Astrocyte of the spinal cord (primary cell): ENCODE results near the gene SLC29A3.
A peak's percentile ranks its signal among the peaks of the same experiment; 100 is the strongest.

Experiments
- DNase-seq: peaks from one replicate; pipeline ENCODE4 v3.0.0; 2011; ENCODE audit warnings: low read depth, low spot score
- H3K4me3 ChIP-seq: 2 replicates; pipeline ENCODE4 v1.5.1; 2011; ENCODE audit warnings: low read depth, mild to moderate bottlenecking, low read length, moderate library complexity
- in situ Hi-C: cut with HindIII; loops from 2 replicates; pipeline ENCODE4 v1.10.0; 2017; ENCODE audit warnings: low sequenced_read_pairs
- TF ChIP-seq, protein P1 (sequence below): IDR thresholded peaks from 2 replicates; pipeline ENCODE4 v1.5.1; 2012; ENCODE audit warnings: low read depth, mild to moderate bottlenecking, low read length, inconsistent platforms

Gene SLC29A3

DNA sequence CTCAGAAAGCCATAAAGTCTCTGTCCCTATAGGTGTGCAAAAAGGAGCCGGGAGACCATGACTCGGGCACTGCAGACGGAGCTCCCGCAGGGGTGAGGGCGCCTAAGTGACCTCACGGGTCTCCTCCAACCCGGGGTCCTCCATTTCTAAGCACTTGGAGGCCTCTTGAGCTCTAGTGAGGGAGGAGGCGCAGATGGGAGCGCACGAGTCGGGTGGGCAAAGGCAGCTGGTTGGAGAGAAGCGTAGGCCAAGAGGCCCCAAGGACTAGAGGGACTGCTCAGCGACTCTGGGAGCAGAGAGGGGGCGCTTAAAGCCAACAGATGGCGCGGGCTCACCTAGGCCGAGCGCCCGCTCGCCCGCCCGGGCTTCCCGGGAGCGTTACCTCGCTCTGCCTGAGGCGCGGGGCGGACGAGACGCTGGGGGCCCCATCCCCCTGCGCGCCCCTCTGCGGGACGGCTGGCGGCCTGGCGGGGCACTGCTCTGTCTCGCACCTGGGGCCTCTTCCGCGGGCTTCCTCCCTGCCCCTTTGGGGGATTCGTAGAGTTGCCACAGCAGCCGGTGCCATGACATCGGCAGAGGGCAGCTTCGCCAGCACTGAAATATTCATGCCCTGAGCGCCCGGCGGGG lies 77.1 kb downstream of the SLC29A3 start:
- in situ Hi-C loops: no loop called here
- DNase-seq: peak; percentile 11
- TF ChIP-seq, protein P1, sequence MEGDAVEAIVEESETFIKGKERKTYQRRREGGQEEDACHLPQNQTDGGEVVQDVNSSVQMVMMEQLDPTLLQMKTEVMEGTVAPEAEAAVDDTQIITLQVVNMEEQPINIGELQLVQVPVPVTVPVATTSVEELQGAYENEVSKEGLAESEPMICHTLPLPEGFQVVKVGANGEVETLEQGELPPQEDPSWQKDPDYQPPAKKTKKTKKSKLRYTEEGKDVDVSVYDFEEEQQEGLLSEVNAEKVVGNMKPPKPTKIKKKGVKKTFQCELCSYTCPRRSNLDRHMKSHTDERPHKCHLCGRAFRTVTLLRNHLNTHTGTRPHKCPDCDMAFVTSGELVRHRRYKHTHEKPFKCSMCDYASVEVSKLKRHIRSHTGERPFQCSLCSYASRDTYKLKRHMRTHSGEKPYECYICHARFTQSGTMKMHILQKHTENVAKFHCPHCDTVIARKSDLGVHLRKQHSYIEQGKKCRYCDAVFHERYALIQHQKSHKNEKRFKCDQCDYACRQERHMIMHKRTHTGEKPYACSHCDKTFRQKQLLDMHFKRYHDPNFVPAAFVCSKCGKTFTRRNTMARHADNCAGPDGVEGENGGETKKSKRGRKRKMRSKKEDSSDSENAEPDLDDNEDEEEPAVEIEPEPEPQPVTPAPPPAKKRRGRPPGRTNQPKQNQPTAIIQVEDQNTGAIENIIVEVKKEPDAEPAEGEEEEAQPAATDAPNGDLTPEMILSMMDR: peak; percentile 44
- H3K4me3 ChIP-seq: no peak overlapping the region

DNA sequence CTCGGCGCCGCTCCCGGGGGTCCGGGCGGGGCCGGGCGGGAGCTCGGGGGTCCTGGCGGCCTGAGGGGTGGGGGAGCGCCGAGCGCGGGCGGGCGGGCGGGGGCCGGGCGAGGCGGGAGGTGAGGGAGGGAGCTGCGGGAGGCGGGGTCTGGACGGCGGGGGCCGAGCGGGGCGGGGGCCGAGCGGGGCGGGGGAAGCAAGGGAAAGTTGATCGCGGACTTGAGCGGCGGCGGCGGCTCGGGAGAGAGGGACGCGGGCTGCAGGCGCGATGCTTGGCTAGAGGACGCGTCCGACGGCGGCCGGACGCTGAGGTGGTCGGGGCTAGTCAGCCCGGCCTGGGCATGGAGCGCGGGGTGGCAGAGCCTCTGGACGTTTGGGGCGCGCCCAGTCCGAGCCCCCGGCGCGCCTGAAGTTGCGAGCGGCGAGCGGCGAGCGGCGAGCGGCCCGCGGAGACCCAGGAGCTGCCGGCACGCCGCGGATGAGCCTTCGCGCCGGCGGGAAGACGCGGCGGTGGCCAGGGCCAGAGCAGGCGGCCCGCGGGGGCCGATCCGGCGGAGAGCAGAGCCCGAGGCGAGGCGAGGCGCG lies 77.7 kb downstream of the SLC29A3 start, which contains the start of gene CDH23:
Gene CDH23, plus strand, starts transcription at position 210 of the 585 bp plus-strand sequence. CDS start 42,912 bp downstream, outside the sequence.
- in situ Hi-C loops: no loop called here
- DNase-seq: no peak
- TF ChIP-seq, protein P1: no peak
- H3K4me3 ChIP-seq: no peak within 1 kb of the TSS

DNA sequence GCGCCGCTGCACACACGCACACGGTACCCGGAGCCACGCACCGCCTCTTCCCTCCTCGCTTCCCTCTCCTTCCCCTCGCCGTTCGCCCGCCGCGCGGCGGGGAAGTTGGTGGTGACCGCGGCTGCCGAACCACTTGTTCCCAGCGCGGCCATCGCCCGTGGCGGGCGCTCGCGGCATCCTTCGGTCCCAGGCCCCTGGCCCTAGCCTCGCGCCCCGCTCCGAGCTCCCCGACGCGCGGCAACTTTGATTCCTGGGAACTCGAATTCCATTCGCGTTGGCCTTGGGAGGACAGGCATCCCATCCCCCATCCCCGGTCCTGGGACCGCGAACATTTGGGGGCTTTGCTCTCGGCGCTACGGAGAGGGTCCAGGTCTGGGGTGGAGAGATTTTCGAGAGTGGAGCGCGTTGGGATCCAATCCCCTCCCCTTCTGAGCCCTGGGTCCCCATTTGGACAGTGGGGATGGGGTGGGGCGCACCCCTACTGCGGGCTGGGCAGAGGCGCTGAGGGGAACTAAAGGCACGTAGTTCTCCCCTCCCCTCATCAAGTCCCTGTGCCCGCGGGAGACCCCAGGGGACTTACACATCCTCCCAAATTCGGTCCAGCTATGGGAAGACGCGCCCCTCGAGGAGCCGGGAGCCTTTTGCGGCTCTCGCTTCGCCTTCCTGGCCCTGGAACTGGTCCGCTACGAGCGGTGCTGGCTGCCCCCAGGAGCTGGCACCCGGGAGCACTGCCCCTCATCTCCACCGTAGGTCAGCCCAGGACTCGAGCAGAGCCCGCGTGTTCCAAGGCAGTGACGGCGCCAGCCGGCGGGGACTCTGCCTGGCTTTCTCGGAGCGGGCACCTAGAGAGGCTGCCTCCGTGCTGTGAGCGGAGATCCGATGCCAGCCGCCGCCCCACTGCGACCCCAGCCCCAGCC lies 78.5 kb downstream of the SLC29A3 start:
- TF ChIP-seq, protein P1: no peak
- in situ Hi-C loops: no loop called here
- H3K4me3 ChIP-seq: no peak overlapping the region
- DNase-seq: no peak

DNA sequence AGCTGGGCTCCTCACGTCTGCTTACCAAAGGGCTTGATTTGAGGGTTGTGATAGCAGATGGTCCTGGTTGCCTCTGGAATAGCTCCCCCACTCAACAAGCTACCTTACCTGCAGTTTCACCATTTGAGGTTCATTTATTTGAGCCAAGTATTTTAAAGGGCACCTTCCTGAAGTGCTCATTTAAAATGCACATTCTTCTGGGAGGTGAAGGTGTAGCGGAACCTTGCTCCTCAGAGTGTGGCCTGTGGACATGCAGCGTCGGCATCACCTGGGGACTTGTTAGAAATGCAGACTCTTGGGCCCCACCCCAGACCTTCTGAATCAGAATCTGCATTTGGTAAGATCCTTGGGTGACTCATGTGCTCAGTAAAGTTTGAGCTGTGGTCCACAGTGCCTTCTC lies 79.9 kb downstream of the SLC29A3 start:
- in situ Hi-C loops: no loop called here
- no peak for DNase-seq
- TF ChIP-seq, protein P1: no peak
- no peak overlapping the region for H3K4me3 ChIP-seq

DNA sequence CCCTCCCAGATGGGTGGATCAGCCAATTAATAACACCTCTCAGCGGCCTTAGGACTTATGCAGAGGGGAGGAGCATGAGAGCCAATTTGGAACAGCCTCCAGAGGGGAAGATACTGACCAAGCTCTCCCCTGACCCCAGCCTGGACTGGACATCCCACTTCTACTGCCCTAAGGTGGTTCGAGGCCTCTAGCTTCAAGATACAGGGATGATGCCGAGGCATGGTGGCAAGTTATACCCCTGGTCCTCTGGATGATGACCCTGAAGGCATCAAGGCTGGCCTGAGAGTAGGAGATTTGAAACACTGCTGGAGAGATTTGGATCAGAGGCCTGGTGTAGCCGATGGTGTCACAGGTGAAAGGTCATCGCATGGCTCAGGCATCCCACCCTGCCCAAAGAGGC lies 80.9 kb downstream of the SLC29A3 start:
- TF ChIP-seq, protein P1: no peak
- in situ Hi-C loops: no loop called here
- H3K4me3 ChIP-seq: no peak overlapping the region
- DNase-seq: no peak

DNA sequence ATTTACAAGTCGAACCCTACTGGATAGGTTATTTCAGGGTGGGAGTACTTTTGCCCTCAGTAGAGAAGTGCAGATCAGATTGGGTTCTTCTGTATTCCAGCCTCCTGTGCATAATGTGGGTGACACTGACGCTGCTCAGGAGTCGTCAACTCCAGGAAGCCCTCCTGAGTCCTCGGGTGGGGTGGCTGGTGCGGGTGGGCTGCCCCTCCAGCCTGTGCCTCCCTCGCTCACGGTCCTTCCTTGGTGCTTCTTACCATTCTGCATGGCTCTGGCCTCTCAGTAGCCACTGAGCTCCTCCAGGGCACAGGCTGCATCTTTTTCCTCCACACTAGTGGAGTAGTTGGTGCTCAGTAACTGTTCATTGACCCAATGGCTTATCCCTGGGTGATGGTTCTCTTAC lies 82.0 kb downstream of the SLC29A3 start:
- TF ChIP-seq, protein P1: no peak
- DNase-seq: no peak

More for the DNA sequence above, 82.0 kb downstream of the SLC29A3 start:
- in situ Hi-C loops: no loop called here
- no peak overlapping the region for H3K4me3 ChIP-seq
